Measurements from ENCODE around the gene DGLUCY. TPM values are rescaled to one million over a fixed set of nuclear protein-coding genes. Genes with fewer than 3 reads are reported as not detected.

DGLUCY gene
- total RNA-seq, 2 experiments from 2014 or later: 52.3 to 59.3 TPM

- H3K4me3 Mint-ChIP-seq: no peak overlapping the region
- CTCF ChIA-PET: interaction anchor here (0.8 to 1.0 kb wide), 2 partner anchors 17 to 84 kb away, joined by 4 to 5 read pairs; no protein-coding TSS in a partner anchor
These were observed 147.2 kb downstream of the DGLUCY start for GRCh38 chr14:91261115-91261514.

GRCh38 chr14:91261986-91262549 lies 148.2 kb downstream of the DGLUCY start:
- TF ChIP-seq CTCF (IDR thresholded peaks at IDR 0.05): no peak
- H3K27ac Mint-ChIP-seq: no peak overlapping the region
- H3K36me3 Mint-ChIP-seq (ENCODE audit: low read depth): no peaks in the 10 kb centered on the region
- H3K9me3 Mint-ChIP-seq: peaks cover 3% of the 10 kb centered on the region
- POLR2A ChIA-PET: interaction anchor here (0.6 to 2.4 kb wide), 5 partner anchors 10 to 86 kb away, joined by 3 to 14 read pairs (median 6); no protein-coding TSS in a partner anchor
- no peaks in the 10 kb centered on the region for H3K27me3 Mint-ChIP-seq
- H3K4me3 Mint-ChIP-seq: no peak overlapping the region
- no peak for DNase-seq
- no peak for ATAC-seq
- CTCF ChIA-PET: no interaction called here
- intact Hi-C loops (cut with micrococcal nuclease): loop anchor here (5.0 kb wide), 1 partner anchor 35 kb away; no protein-coding TSS in a partner anchor
- peaks cover 53% of the 10 kb centered on the region for H3K4me1 Mint-ChIP-seq (ENCODE audit: low read depth)

More at GRCh38 chr14:91261115-91261514, 147.2 kb downstream of the DGLUCY start:
- peaks cover 3% of the 10 kb centered on the region for H3K9me3 Mint-ChIP-seq
- ATAC-seq (peak; percentile 85), DNase-seq (peak; percentile 83)
- no peaks in the 10 kb centered on the region for H3K36me3 Mint-ChIP-seq (ENCODE audit: low read depth)
- TF ChIP-seq CTCF (IDR thresholded peaks at IDR 0.05): no peak
- intact Hi-C loops (cut with micrococcal nuclease): loop anchor here (5.0 kb wide), 1 partner anchor 34 kb away; no protein-coding TSS in a partner anchor
- H3K27ac Mint-ChIP-seq: peak overlapping the region; percentile 81
- POLR2A ChIA-PET: interaction anchor here (1.0 to 10.7 kb wide), 5 partner anchors 9 to 32 kb away, joined by 4 to 103 read pairs (median 6); partner anchors contain the start of gene GPR68
- peaks cover 56% of the 10 kb centered on the region for H3K4me1 Mint-ChIP-seq (ENCODE audit: low read depth)
- H3K27me3 Mint-ChIP-seq: no peaks in the 10 kb centered on the region

- Mint-ChIP-seq H3K9me3 (peaks cover 3% of the 10 kb centered on the region), H3K4me1 (ENCODE audit: low read depth) (peaks cover 51% of the 10 kb centered on the region), H3K36me3 (ENCODE audit: low read depth) (peaks cover 3% of the 10 kb centered on the region), H3K27me3 (no peaks in the 10 kb centered on the region), H3K27ac (no peak overlapping the region), H3K4me3 (peak overlapping the region; percentile 54)
- DNase-seq (no peak), ATAC-seq (no peak)
- TF ChIP-seq CTCF (IDR thresholded peaks at IDR 0.05): no peak
- ChIA-PET POLR2A (interaction anchor here (0.5 to 1.9 kb wide), 9 partner anchors 11 to 584 kb away, joined by 3 to 11 read pairs (median 6); no protein-coding TSS in a partner anchor), CTCF (interaction anchor here (1.7 to 2.5 kb wide), 2 partner anchors 8 to 86 kb away, joined by 6 to 12 read pairs; no protein-coding TSS in a partner anchor)
- intact Hi-C loops (cut with micrococcal nuclease): loop anchor here (5.0 kb wide), 1 partner anchor 36 kb away; no protein-coding TSS in a partner anchor
These were observed 149.5 kb downstream of the DGLUCY start for GRCh38 chr14:91263329-91263728.

- DNase-seq (peak; percentile 32), ATAC-seq (peak; percentile 32)
- ChIA-PET POLR2A (interaction anchor here (0.8 to 1.9 kb wide), 11 partner anchors 9 to 88 kb away, joined by 3 to 11 read pairs (median 5); no protein-coding TSS in a partner anchor), CTCF (interaction anchor here (1.1 to 2.5 kb wide), 4 partner anchors 9 to 163 kb away, joined by 3 to 12 read pairs (median 8); no protein-coding TSS in a partner anchor)
- intact Hi-C loops (cut with micrococcal nuclease): loop anchor here (5.0 kb wide), 1 partner anchor 37 kb away; no protein-coding TSS in a partner anchor
- TF ChIP-seq CTCF (IDR thresholded peaks at IDR 0.05): no peak
- Mint-ChIP-seq H3K36me3 (ENCODE audit: low read depth) (peaks cover 6% of the 10 kb centered on the region), H3K9me3 (peaks cover 3% of the 10 kb centered on the region), H3K27ac (peak overlapping the region; percentile 63), H3K4me1 (ENCODE audit: low read depth) (peaks cover 51% of the 10 kb centered on the region), H3K4me3 (peak overlapping the region; percentile 54), H3K27me3 (no peaks in the 10 kb centered on the region)
These were observed 150.6 kb downstream of the DGLUCY start for GRCh38 chr14:91264151-91265150.
